Calu3 (cell line): ENCODE measurements around the gene RAD51B. TPM values are rescaled to one million over a fixed set of nuclear protein-coding genes. Genes with fewer than 3 reads are reported as not detected.

Source experiments
- BruUV-seq: library from RNA; stranded (reverse); fragments of 400-500 nt; replicated peaks from 2 replicates; lab custom pipeline; 2021; lab: Mats Ljungman, UMichigan
- CTCF ChIA-PET: fragments of 300-600 bp; sonication (Branson Sonifier 250); formaldehyde crosslinking; loops from one replicate; lab custom pipeline; 2022; ENCODE audit warnings: antibody characterized with exemption; lab: Charles Lee
- DNase-seq: peaks from one replicate; pipeline ENCODE4 v3.0.0; 2022
- H3K27ac Mint-ChIP-seq: one replicate; pipeline ENCODE4 v1.8.0; 2022; ENCODE audit warnings: mixed read lengths; ENCODE audit not compliant: unreplicated experiment
- H3K27me3 Mint-ChIP-seq: one replicate; pipeline ENCODE4 v1.8.0; 2022; ENCODE audit warnings: mixed read lengths; ENCODE audit not compliant: unreplicated experiment
- H3K36me3 Mint-ChIP-seq: one replicate; pipeline ENCODE4 v1.8.0; 2022; ENCODE audit warnings: mild to moderate bottlenecking, moderate library complexity, mixed read lengths; ENCODE audit not compliant: insufficient read depth, unreplicated experiment
- H3K4me1 Mint-ChIP-seq: one replicate; pipeline ENCODE4 v1.8.0; 2022; ENCODE audit warnings: mild to moderate bottlenecking, low read depth, mixed read lengths; ENCODE audit not compliant: unreplicated experiment
- H3K4me3 Mint-ChIP-seq: one replicate; pipeline ENCODE4 v1.8.0; 2022; ENCODE audit warnings: mild to moderate bottlenecking, low read depth, moderate library complexity, mixed read lengths; ENCODE audit not compliant: unreplicated experiment
- H3K9me3 Mint-ChIP-seq: one replicate; pipeline ENCODE4 v1.8.0; 2022; ENCODE audit warnings: low read depth, mixed read lengths; ENCODE audit not compliant: unreplicated experiment
- intact Hi-C: fragments of 100-400 bp; cut with micrococcal nuclease; formaldehyde crosslinking; loops from one replicate; pipeline ENCODE4 v1.10.0; 2022; ENCODE audit not compliant: unreplicated experiment
- total RNA-seq: library from RNA; stranded (reverse); gene quantifications from 2 replicates; pipeline ENCODE4 v1.2.3, GENCODE V29; 2022
- TF ChIP-seq, protein P1 (sequence below): fragments of 200-600 bp; IDR thresholded peaks from one replicate; pipeline ENCODE4 v1.8.0; 2022; ENCODE audit warnings: antibody characterized with exemption; ENCODE audit not compliant: unreplicated experiment

Gene RAD51B
- total RNA-seq, 1 experiment from 2014 or later, result 24.7 TPM

DNA sequence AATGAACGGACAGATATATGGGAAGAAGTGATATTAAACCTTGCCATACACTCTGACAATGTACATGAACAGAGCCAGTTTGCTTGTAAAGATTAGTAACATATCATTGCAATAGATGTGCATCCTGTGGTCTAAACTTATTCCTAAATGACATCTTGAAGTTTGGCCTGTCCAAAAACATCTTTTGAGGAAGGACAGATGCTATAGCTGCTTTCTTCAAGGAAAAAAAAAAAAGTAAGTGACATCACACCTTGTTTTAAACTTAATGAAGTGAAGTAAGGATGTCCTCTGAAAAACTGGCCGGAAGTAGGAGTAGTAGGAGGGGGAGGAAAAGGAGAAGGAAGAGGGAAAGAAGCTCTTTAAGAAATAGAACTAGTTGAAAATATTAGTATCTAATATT, 132.8 kb downstream of the RAD51B start:
- no peaks in the 10 kb centered on the region for H3K27me3 Mint-ChIP-seq
- CTCF ChIA-PET, result interaction anchor here (0.6 kb wide), 1 partner anchor 586 kb away, joined by 3 read pairs; no protein-coding TSS in a partner anchor

DNA sequence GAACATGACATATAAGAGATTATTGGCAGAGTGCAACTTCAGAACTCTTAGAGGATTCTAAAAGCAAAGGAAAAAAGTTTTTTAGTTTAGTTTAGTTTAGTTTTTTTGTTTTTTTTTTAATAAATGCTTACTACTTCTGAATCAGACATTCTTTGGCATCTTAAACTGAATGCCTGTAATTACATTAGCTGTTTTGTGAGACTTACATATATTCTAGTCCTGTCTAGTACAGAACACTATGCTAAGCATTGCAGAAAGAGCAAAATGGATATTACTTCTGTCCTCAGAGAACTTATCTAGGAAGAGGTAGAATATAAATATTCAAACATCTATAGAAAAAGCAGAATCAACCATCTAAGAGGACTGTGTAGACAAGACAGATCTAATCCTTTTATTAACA, 133.2 kb downstream of the RAD51B start:
- Mint-ChIP-seq H3K27me3 (no peaks in the 10 kb centered on the region), H3K4me1 (no peaks in the 10 kb centered on the region), H3K36me3 (no peaks in the 10 kb centered on the region), H3K27ac (no peak overlapping the region), H3K9me3 (no peaks in the 10 kb centered on the region), H3K4me3 (no peak overlapping the region)
- TF ChIP-seq, protein P1, sequence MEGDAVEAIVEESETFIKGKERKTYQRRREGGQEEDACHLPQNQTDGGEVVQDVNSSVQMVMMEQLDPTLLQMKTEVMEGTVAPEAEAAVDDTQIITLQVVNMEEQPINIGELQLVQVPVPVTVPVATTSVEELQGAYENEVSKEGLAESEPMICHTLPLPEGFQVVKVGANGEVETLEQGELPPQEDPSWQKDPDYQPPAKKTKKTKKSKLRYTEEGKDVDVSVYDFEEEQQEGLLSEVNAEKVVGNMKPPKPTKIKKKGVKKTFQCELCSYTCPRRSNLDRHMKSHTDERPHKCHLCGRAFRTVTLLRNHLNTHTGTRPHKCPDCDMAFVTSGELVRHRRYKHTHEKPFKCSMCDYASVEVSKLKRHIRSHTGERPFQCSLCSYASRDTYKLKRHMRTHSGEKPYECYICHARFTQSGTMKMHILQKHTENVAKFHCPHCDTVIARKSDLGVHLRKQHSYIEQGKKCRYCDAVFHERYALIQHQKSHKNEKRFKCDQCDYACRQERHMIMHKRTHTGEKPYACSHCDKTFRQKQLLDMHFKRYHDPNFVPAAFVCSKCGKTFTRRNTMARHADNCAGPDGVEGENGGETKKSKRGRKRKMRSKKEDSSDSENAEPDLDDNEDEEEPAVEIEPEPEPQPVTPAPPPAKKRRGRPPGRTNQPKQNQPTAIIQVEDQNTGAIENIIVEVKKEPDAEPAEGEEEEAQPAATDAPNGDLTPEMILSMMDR, result no peak
- intact Hi-C loops, result no loop called here
- CTCF ChIA-PET, result interaction anchor here (0.6 kb wide), 1 partner anchor 585 kb away, joined by 3 read pairs; no protein-coding TSS in a partner anchor
- DNase-seq, result no peak
- no TSS peak for BruUV-seq

More for the DNA sequence above, 132.8 kb downstream of the RAD51B start:
- TF ChIP-seq, protein P1, result no peak
- no peaks in the 10 kb centered on the region for H3K36me3 Mint-ChIP-seq
- no peaks in the 10 kb centered on the region for H3K9me3 Mint-ChIP-seq
- intact Hi-C loops, result no loop called here
- no peak for DNase-seq
- no peak overlapping the region for H3K4me3 Mint-ChIP-seq
- BruUV-seq, result no TSS peak
- H3K27ac Mint-ChIP-seq, result no peak overlapping the region
- H3K4me1 Mint-ChIP-seq, result no peaks in the 10 kb centered on the region

DNA sequence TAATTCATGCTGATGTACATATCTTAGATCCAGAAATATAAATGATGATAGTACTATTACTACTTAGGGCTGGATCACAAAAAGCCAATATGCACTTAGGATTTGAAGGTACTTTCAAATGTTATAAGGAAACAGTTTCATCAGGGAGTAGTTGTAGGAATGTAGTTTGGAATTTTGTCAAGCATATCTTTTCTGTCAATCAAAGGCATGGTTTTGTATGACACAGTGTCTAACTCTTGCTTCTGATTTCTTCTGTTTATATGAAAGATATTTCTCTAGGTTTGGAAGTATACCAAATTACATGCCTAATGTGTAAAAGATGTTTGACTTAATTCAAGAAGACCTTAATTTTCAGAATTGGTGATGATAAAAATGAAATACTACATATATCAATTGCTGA, 135.7 kb downstream of the RAD51B start:
- intact Hi-C loops, result no loop called here
- CTCF ChIA-PET, result interaction anchor here (1.4 kb wide), 1 partner anchor 11 kb away, joined by 3 read pairs; no protein-coding TSS in a partner anchor
- no peak for DNase-seq
- Mint-ChIP-seq H3K4me3 (no peak overlapping the region), H3K27ac (no peak overlapping the region), H3K9me3 (no peaks in the 10 kb centered on the region), H3K27me3 (no peaks in the 10 kb centered on the region), H3K36me3 (no peaks in the 10 kb centered on the region), H3K4me1 (no peaks in the 10 kb centered on the region)
- TF ChIP-seq, protein P1, result no peak
- BruUV-seq, result no TSS peak

DNA sequence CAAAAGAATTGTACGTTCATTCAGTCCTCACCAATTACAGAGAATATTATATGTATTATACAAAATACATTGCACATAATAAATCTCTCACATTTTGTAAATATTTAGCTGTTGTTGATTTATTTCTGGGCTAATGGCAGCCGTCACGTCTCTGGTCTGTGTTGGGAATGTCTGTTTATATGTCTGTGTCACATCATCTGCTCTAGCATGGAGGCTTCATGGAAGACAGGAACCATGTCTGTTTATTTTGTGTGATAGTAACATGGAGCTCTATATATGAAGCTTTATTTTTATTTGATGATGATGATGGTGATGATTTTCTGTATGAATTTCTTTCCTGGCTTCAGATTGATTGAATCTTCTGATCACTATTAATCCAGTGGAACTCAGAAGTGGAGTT, 138.4 kb downstream of the RAD51B start:
- Mint-ChIP-seq H3K27ac (no peak overlapping the region), H3K9me3 (no peaks in the 10 kb centered on the region), H3K4me1 (peaks cover 16% of the 10 kb centered on the region), H3K27me3 (no peaks in the 10 kb centered on the region), H3K36me3 (no peaks in the 10 kb centered on the region), H3K4me3 (no peak overlapping the region)
- CTCF ChIA-PET, result no interaction called here
- intact Hi-C loops, result no loop called here
- TF ChIP-seq, protein P1, result no peak
- BruUV-seq, result no TSS peak
- DNase-seq, result no peak
